ENCODE results near the gene SHISA7.

GRCh38 chr19:55437410-55437809 lies 5.7 kb downstream of the SHISA7 start:
- TF ChIP-seq EZH2phosphoT487 (IDR thresholded peaks at IDR 0.05; ENCODE audit: borderline replicate concordance) = no peak
- TF ChIP-seq, protein P1, sequence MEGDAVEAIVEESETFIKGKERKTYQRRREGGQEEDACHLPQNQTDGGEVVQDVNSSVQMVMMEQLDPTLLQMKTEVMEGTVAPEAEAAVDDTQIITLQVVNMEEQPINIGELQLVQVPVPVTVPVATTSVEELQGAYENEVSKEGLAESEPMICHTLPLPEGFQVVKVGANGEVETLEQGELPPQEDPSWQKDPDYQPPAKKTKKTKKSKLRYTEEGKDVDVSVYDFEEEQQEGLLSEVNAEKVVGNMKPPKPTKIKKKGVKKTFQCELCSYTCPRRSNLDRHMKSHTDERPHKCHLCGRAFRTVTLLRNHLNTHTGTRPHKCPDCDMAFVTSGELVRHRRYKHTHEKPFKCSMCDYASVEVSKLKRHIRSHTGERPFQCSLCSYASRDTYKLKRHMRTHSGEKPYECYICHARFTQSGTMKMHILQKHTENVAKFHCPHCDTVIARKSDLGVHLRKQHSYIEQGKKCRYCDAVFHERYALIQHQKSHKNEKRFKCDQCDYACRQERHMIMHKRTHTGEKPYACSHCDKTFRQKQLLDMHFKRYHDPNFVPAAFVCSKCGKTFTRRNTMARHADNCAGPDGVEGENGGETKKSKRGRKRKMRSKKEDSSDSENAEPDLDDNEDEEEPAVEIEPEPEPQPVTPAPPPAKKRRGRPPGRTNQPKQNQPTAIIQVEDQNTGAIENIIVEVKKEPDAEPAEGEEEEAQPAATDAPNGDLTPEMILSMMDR (conservative IDR thresholded peaks at IDR 0.05; ENCODE audit: low read length) = no peak
